Stimulated activated CD4-positive, alpha-beta T cell treated with anti-CD3 and anti-CD28 coated beads, Interleukin-1b, Interleukin-23, amount 100 ng/mL, for 48 hours (primary cell): ENCODE data around the gene FAM3D.
"Not testable (repeated sequence)": the region's sequence is repeated elsewhere in the genome, so short reads cannot be mapped to it uniquely, and the experiment has no call there.

Experiments used
- DNase-seq: peaks from one replicate; pipeline ENCODE4 v3.0.0-alpha.2; 2020

FAM3D gene

DNA sequence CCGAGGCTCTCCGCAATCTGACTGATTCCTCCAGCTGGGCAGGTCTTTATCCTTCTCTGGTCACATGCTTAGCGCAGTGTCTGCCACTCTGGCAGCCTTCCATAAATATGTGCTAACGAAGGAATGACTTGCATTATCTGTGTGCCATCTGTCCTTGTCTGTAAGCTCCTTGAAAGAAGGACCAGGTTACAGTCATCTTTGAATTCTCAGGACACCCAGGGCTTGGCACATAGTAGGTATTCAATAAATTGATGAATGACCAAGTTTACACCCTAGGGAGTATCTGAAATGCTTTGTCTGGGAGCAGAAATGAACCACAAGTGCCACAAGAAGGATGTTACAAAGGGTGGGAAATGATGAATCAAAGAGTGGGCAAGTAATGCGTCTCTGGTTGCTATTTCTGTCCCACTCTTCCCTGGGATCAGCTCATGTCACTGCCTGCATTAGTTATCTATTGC lies 16.5 kb upstream of the FAM3D start:
- no peak for DNase-seq

GRCh38 chr3:58681863-58682262 lies 15.3 kb upstream of the FAM3D start:
- DNase-seq = no peak

GRCh38 chr3:58680879-58681525 lies 14.4 kb upstream of the FAM3D start:
- DNase-seq = no peak

DNA sequence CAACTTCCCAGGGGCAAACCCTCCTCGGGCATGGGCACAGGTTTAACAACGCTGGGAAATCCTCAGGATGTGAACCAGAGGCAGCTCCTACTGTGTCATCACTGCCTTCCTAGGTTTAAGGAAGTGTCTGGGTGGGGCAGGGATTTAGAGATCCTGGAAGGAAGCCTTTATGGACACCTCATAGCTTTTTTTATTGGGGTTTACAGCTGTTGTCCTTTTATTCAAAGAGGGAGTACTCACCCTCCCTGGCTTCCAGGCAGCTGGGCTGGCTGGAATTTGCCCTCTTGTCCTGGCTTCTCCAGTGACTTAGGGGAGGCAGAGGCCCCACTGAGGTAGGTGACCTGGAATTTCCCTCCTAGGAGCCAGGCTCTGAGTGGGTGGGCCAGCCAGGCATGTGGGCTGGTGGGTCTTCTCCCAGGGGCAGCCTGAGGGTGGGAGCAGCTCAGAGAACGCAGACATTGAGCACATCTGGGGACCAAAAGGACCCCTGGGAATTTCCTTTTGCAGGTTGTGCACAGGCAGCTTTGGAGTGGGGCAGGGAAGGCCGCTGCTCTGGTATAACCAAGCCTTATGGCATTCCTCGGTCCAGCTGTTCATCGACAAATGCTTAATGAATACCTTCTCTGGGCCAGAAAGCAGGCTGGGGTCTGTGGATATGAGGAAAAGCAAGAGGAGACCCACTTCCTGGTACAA lies 13.5 kb upstream of the FAM3D start:
- DNase-seq = no peak

- DNase-seq = no peak
Measured at GRCh38 chr3:58679446-58679845, 12.9 kb upstream of the FAM3D start.

DNA sequence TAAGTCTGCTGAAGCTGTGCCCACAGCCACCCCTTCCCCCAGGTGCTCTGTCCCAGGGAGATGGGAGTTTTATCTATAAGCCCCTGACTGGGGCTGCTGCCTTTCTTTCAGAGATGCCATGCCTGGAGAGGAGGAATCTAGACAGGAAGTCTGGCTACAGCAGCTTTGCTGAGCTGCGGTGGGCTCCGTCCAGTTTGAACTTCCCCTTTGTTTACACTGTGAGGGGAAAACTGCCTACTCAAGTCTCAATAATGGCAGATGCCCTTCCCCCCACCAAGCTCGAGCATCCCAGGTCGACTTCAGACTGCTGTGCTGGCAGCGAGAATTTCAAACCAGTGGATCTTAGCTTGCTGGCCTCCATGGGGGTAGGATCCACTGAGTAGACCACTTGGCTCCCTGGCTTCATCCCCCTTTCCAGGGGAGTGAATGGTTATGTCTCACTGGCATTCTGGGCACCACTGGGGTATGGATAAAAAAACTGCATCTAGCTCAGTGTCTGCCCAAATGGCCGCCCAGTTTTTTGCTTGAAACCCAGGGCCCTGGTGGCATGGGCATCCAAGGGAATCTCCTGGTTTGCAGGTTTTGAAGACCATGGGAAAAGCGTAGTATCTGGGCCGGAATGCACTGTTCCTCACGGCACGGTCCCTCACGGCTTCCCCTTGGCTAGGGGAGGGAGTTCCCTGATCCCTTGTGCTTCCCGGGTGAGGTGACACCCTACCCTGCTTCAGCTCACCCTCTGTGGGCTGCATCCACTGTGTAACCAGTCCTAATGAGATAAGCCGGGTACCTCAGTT lies 11.8 kb upstream of the FAM3D start:
- not testable (repeated sequence) for DNase-seq

DNA sequence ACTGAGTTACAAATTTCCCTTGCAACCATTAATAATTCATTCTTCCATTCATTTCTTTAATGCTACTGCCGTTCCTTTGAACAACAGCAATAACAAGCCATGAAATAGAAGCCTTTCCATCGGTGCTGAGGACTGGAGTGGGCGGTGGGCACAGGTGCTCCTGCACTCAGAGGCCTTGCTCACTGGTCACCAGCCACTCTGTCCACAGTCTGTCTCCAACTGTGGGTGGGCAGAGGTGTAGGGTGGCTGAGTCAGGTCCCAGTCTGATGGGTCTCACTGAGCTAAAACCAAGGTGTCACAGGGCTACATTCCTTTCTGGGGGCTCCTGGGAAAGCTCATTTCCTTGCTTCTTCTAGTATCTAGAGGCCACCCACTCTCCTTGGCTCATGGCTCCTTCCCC lies 6.3 kb upstream of the FAM3D start:
- no peak for DNase-seq

DNA sequence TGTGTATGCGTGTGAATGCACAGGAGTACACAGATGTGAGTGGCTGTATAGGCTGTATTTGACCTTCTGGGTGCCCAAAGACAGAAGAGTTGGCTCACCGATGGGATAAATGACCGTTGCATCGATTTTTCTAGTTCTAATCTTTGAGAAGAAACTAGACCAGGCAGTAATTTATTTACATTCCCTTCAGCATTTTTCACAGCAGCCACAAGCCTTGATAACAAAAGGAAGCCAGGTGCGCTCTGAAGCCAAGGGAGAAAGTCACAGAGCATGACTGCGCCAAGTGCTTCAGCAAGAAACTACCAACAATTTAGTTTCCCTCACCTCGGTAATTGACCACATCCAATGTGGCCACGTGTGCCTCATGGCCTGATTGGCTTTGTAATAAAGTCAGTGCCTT lies 5.9 kb upstream of the FAM3D start:
- no peak for DNase-seq

GRCh38 chr3:58670506-58671135 lies 4.0 kb upstream of the FAM3D start:
- no peak for DNase-seq

GRCh38 chr3:58668247-58668646 lies 1.7 kb upstream of the FAM3D start:
- no peak for DNase-seq

- no peak for DNase-seq
Measured at GRCh38 chr3:58667704-58668103, 1.1 kb upstream of the FAM3D start.

GRCh38 chr3:58667229-58667628 lies 655 bp upstream of the FAM3D start:
- no peak for DNase-seq

DNA sequence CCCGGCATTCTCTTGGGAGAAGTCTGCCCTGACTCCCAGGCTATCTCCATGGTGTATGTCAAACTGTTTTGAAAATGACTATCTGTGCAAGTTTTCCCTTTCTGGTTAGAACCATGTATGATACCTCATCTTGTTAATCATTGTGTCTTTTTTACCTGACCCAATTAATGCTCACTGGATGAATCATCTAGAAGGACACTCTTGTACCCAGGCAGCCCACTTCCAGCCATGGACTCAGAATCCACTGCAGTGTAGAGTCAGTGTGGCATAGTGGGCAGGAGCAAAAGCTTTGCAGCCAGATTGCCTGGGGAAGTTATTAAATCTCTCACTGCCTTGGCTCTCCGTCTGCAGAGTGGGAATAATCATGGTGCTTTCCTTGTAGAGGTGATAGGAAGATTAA lies 1.2 kb downstream of the FAM3D start:
- no peak for DNase-seq

DNA sequence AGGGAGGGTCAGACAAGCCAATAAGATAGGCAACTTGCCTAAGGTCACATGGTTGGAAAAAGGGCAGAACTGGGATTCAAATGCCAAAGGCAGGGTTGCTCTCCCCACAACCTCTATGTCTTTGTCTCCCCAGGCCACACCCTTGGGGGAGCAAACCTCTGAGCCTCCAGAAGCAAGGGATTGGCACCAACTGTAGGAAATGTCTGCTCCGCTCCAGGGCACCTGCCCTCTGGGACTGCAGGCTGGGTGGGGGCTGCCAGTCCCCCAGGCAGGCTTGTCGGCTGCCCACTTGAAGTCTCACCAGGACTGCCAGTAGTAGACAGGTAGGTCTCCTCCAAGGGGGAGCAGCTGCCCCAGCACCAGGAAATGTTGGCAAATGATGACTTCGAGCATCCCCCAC lies 2.0 kb downstream of the FAM3D start:
- no peak for DNase-seq

- no peak for DNase-seq
Measured at GRCh38 chr3:58661836-58662420, 4.6 kb downstream of the FAM3D start.

- no peak for DNase-seq
Measured at GRCh38 chr3:58660998-58661397, 5.6 kb downstream of the FAM3D start.

DNA sequence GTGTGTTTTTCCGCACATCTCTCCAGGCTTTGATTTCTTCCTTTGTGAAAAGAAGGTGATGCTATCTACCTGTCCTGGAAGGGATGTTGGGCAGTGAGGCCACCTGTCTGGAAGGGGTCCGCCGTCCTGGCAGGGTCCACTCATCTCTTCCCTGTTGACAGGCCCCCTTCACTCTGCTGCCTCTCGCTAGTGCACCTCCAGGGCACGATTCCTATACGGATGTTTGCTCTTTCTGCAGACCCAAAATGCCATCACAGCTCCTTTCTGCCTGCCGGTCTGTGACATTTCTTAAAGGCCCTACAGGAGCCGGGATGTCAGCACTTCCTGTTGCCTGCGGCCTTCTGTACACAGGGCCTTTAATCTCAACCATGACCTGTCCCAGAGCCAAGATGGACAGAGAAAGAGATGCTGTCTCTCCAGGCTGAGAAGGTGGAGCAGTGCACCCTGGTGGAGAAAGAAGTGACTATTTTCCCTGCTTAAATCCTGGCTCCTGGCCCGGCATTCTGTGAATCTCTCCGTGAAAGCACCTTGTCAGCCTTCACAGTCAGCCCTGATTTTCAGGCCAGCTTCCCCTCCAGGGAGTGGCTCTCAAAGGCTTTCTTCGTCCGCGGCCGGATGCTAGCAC lies 7.4 kb downstream of the FAM3D start:
- DNase-seq = no peak

DNA sequence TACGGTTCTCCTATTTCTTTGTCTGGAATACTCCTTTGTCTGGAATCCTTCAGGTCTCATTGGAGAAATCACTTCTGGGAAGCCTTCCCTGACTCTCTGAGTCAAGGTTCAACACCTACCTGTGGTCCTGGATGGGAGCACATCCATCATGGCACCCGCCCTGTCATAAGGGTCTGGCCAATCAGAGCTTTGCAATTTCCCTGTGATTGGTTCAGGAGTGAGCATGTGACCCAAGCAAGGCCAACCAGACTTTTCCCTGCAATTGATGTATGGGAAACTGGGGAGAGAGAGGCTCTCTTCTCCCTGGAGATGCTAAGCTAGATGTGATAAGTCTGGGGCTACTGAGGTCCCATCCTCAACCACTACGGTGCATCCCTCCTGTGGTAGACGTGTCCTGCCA lies 8.1 kb downstream of the FAM3D start:
- DNase-seq = no peak

- no peak for DNase-seq
Measured at GRCh38 chr3:58657571-58658141, 8.9 kb downstream of the FAM3D start.

DNA sequence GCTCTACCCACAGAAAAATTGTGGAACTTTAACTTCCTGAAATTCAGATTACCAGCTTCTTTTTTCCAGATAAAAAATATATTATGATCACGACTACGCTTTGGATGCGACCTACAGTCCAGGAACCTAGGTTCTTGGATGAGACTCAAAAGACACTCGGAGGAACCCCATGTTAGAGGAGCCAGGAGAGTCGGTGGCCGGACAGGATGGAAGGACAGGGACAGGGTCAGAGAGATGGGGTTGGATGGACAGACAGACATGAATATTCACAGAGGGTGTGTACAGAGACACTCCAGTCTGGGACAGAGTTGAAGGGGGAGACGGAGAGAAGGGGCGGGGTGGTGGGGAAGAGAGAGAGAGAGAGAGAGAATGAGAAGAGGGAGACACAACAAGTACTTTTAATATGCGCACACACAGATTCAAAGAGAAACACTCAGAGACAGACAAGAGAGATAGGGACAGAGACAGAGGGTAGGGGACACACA lies 9.5 kb downstream of the FAM3D start:
- no peak for DNase-seq

- DNase-seq = no peak
Measured at GRCh38 chr3:58656631-58657030, 9.9 kb downstream of the FAM3D start.

DNA sequence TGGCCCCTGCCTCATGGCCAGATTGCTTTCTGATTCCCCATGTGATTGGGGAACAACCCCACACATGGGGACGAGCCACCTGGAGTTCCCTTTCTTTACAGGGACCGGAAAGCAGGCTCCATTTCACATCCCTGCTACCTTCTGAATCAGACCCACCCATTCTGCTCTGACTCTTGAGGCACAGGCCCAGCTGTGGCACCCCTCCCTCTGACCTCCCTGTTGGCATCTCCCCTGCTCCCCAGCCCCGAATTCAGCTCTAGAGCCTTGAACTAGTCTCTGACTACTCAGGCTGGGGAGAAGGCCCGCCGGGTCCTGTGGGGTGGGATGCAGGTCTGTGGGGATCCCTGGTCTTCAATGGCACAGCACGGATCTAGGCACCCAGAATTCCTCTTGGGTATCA lies 12.1 kb downstream of the FAM3D start:
- no peak for DNase-seq
